PC-9 (cell line): ENCODE data around the gene DMRTB1. TPM values are rescaled to one million over a fixed set of nuclear protein-coding genes. Genes with fewer than 3 reads are reported as not detected.

ENCODE experiments used
- BruUV-seq: library from RNA; stranded (reverse); fragments of 400-500 nt; replicated peaks from 2 replicates; lab custom pipeline; 2021; lab: Mats Ljungman, UMichigan
- CTCF ChIA-PET: fragments of 300-600 bp; sonication (Branson Sonifier 250); formaldehyde crosslinking; loops from one replicate; lab custom pipeline; 2022; ENCODE audit warnings: antibody characterized with exemption; lab: Charles Lee
- POLR2A ChIA-PET: fragments of 300-600 bp; sonication (Branson Sonifier 250); formaldehyde crosslinking; loops from one replicate; lab custom pipeline; 2022; ENCODE audit warnings: antibody characterized with exemption; ENCODE audit not compliant: unreplicated experiment; lab: Charles Lee
- DNase-seq, 2 experiments: peaks; one replicate each; pipeline versions ENCODE4 v3.0.0 to v3.0.0-alpha.2; 2015 to 2022; ENCODE audit warnings: mixed read lengths in 1 of 2
- H2AFZ ChIP-seq: fragments of 200-600 bp; sonication (generic); 2 replicates; pipeline ENCODE4 v1.8.1; 2017; ENCODE audit warnings: antibody characterized with exemption
- H3F3A ChIP-seq: fragments of 200-600 bp; sonication (generic); 2 replicates; pipeline ENCODE4 v1.8.1; 2017; ENCODE audit warnings: antibody characterized with exemption, mild to moderate bottlenecking, low read depth; ENCODE audit not compliant: insufficient read depth
- H3K27ac ChIP-seq: fragments of 200-600 bp; sonication (generic); 2 replicates; pipeline ENCODE4 v1.6.1; 2016; ENCODE audit warnings: mixed run types
- H3K27me3 ChIP-seq: fragments of 200-600 bp; sonication (generic); 2 replicates; pipeline ENCODE4 v1.6.1; 2016; ENCODE audit warnings: low read depth, mixed run types; ENCODE audit not compliant: insufficient read depth
- H3K36me3 ChIP-seq: fragments of 200-600 bp; sonication (generic); 2 replicates; pipeline ENCODE4 v1.6.1; 2016; ENCODE audit warnings: low read depth, mixed run types
- H3K4me1 ChIP-seq: fragments of 200-600 bp; sonication (generic); replicated peaks from 2 replicates; pipeline ENCODE4 v1.6.1; 2016; ENCODE audit warnings: mixed run types; ENCODE audit not compliant: insufficient read depth
- H3K4me2 ChIP-seq: fragments of 200-600 bp; sonication (generic); 2 replicates; pipeline ENCODE4 v1.6.1; 2017; ENCODE audit warnings: mixed run types
- H3K4me3 ChIP-seq: fragments of 200-600 bp; sonication (generic); 2 replicates; pipeline ENCODE4 v1.6.1; 2016; ENCODE audit warnings: mixed run types
- H3K79me2 ChIP-seq: fragments of 200-600 bp; sonication (generic); 2 replicates; pipeline ENCODE4 v1.6.1; 2017; ENCODE audit warnings: low read depth, mixed run types
- H3K9me2 ChIP-seq: fragments of 200-600 bp; sonication (generic); 2 replicates; pipeline ENCODE4 v1.8.1; 2017; ENCODE audit warnings: mild to moderate bottlenecking; ENCODE audit not compliant: insufficient read depth
- H3K9me3 ChIP-seq: fragments of 200-600 bp; sonication (generic); 2 replicates; pipeline ENCODE4 v1.8.1; 2016; ENCODE audit warnings: low read depth; ENCODE audit not compliant: insufficient read depth
- H4K20me1 ChIP-seq: fragments of 200-600 bp; sonication (generic); 2 replicates; pipeline ENCODE4 v1.8.1; 2017; ENCODE audit not compliant: insufficient read depth
- EZH2 ChIP-seq: fragments of 200-600 bp; sonication (generic); IDR thresholded peaks from 2 replicates; pipeline ENCODE4 v1.8.0; 2017; ENCODE audit warnings: antibody characterized with exemption, low read depth
- intact Hi-C: fragments of 100-400 bp; cut with micrococcal nuclease; formaldehyde crosslinking; loops from one replicate; pipeline ENCODE4 v1.10.0; 2022; ENCODE audit not compliant: unreplicated experiment
- total RNA-seq: library from RNA; stranded (reverse); gene quantifications from 2 replicates; pipeline ENCODE4 v1.2.3, GENCODE V29; 2021
- TF ChIP-seq, protein P1 (sequence below): fragments of 200-600 bp; sonication (generic); conservative IDR thresholded peaks from 2 replicates; pipeline ENCODE4 v1.6.1; 2017; ENCODE audit warnings: mixed run types, antibody characterized with exemption, mild to moderate bottlenecking, moderate library complexity

The DMRTB1 gene
- total RNA-seq, 1 experiment from 2014 or later = not detected

DNA sequence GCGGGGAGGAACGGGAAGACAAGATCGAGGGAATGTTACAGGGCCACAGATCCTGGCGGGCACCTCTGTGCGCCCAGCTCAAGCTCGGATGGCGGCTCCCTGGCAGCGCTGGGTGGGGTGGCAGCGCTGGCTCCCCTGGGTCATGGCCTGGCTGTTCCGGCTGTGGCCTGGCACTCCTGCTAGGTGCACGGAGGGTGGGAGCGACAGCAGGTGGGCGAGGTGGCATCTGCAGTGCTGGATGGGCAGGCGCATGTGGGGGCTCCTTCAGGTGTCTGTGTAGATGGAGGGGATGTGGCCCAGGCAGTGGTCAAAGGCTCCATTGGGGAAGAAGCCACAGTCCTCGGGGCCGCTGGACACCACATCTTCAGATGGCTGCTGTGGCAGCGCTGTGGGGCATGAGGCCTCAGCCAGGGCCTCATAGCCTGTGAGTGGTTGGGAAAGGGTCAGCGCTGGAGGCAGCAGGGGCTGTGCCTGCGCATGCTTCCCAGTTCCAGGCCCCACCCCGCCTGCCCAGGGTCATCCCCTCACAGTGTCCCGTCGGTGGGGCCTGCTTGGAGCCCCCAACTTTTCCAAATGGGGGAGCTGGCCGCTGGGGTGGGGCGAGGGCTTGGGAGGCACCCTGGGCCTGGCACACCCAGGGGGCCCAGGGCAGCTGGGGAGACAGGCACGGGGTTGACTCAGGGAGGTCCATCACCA lies 47.3 kb downstream of the DMRTB1 start:
- ChIA-PET POLR2A (interaction anchor here (0.6 kb wide), 1 partner anchor 25 kb away, joined by 3 read pairs; no protein-coding TSS in a partner anchor), CTCF (no interaction called here)
- no peak overlapping the region for H3K4me2 ChIP-seq
- no peaks in the 10 kb centered on the region for H3K9me2 ChIP-seq
- no peaks in the 10 kb centered on the region for H4K20me1 ChIP-seq
- H3K9me3 ChIP-seq = no peaks in the 10 kb centered on the region
- no peaks in the 10 kb centered on the region for H3K79me2 ChIP-seq
- no peaks in the 10 kb centered on the region for H3F3A ChIP-seq
- no peak overlapping the region for H3K27ac ChIP-seq
- no peak overlapping the region for H2AFZ ChIP-seq
- H3K27me3 ChIP-seq = 0 out of 2 replicates have a peak, but pooled peaks cover 1% of the 10 kb centered on the region
- H3K36me3 ChIP-seq = no peaks in the 10 kb centered on the region
- no TSS peak for BruUV-seq
- no peaks in the 10 kb centered on the region for H3K4me1 ChIP-seq
- DNase-seq = no peak
- intact Hi-C loops = no loop called here
- no peak overlapping the region for H3K4me3 ChIP-seq
- no peak for TF ChIP-seq EZH2
- TF ChIP-seq, protein P1, sequence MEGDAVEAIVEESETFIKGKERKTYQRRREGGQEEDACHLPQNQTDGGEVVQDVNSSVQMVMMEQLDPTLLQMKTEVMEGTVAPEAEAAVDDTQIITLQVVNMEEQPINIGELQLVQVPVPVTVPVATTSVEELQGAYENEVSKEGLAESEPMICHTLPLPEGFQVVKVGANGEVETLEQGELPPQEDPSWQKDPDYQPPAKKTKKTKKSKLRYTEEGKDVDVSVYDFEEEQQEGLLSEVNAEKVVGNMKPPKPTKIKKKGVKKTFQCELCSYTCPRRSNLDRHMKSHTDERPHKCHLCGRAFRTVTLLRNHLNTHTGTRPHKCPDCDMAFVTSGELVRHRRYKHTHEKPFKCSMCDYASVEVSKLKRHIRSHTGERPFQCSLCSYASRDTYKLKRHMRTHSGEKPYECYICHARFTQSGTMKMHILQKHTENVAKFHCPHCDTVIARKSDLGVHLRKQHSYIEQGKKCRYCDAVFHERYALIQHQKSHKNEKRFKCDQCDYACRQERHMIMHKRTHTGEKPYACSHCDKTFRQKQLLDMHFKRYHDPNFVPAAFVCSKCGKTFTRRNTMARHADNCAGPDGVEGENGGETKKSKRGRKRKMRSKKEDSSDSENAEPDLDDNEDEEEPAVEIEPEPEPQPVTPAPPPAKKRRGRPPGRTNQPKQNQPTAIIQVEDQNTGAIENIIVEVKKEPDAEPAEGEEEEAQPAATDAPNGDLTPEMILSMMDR = no peak

DNA sequence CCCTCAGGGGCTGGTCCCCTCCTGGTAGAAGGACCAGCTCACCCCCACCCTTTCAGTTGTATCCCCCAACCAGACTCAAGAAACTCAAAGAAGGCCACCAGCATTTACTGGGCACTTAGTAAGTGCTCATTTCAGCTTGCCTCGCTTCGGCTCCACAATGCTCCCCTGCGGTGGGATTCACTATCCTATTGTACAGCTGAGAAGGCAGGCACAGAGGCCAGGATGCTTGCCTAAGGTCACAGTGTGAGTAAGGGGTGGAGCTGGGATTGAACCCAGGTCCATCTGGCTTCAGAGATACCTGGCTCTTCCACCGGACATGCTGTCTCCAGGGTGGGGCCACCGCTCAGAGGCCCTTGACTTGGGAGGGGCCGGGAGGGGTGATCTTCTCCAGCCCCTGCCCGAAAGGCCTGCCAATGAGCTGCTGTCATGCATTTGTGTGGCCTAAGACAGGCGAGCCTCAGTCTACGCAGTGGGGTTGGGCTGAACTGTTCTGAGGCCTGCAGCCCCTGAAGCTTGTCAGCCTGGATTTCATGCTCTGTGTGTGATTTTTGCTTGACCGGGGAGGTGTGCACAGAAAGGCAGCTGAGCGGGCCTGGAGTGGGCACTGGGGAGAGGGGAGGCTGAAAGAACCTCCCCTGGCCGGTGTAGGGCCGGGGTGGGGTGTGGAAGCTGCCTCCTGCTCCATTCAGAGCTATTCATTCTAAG lies 48.1 kb downstream of the DMRTB1 start:
- Histone ChIP-seq H3K79me2 (no peaks in the 10 kb centered on the region), H3K9me2 (no peaks in the 10 kb centered on the region), H3K9me3 (no peaks in the 10 kb centered on the region), H3F3A (no peaks in the 10 kb centered on the region), H3K27ac (no peak overlapping the region), H2AFZ (no peak overlapping the region), H3K27me3 (no peaks in the 10 kb centered on the region), H3K4me3 (no peak overlapping the region), H3K36me3 (no peaks in the 10 kb centered on the region), H4K20me1 (no peaks in the 10 kb centered on the region), H3K4me1 (no peaks in the 10 kb centered on the region), H3K4me2 (no peak overlapping the region)
- BruUV-seq = no TSS peak
- POLR2A ChIA-PET = no interaction called here
- intact Hi-C loops = no loop called here
- TF ChIP-seq EZH2 = no peak
- TF ChIP-seq, protein P1 = no peak
- DNase-seq = no peak
- CTCF ChIA-PET = no interaction called here

DNA sequence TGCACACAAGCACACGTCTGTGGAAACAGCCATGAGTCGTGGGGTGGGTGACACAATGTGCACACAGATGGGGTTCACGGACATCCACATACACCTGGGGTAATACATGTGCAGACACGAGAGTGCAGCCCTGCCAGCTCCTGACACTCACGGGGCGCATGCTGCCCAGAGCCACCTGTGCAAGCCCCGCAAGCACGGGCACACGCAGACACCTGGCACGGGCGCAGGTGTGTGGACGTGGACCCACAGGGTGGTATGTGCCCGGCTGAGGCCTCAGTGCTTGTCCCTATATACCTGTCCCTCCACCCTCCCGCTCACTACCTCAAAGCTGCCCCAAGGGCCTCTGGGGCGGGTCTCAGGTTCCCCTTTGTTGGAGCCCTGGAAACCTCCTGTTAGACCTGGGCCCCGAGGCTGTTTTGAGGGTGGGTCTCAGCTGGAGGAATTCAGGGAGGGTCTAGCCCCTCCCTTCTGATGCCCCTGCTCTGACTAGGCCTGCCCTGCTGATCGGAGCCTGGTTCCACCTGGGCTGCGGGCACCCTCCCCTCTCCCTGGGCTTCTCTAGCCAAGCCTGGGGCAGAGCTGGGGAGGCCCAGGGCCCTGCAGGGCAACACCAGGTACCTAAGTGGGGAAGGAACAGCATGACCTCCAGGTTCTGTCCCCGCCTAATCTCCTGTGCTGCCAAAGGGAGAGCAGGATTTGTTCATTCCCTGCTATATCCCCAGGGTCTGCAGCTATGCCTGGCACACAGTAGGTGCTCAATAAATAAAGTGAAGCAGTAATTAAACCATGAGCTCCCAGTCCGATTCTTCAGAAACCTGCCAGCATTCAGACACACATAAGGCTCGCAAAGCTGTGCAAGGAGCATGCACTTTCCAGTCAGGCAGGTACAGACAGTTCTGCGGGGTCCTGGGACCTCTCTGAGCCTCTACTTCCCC lies 49.1 kb downstream of the DMRTB1 start:
- Histone ChIP-seq H3K9me2 (no peaks in the 10 kb centered on the region), H3F3A (no peaks in the 10 kb centered on the region), H3K79me2 (no peaks in the 10 kb centered on the region), H3K36me3 (no peaks in the 10 kb centered on the region), H4K20me1 (no peaks in the 10 kb centered on the region), H3K27me3 (no peaks in the 10 kb centered on the region), H2AFZ (no peak overlapping the region), H3K4me2 (no peak overlapping the region), H3K27ac (no peak overlapping the region), H3K4me3 (no peak overlapping the region), H3K9me3 (no peaks in the 10 kb centered on the region), H3K4me1 (no peaks in the 10 kb centered on the region)
- CTCF ChIA-PET = no interaction called here
- no TSS peak for BruUV-seq
- intact Hi-C loops = no loop called here
- no peak for DNase-seq
- POLR2A ChIA-PET = no interaction called here
- TF ChIP-seq, protein P1 = no peak
- no peak for TF ChIP-seq EZH2
